ENCODE data around the gene CDK7. TPM values are rescaled to one million over a fixed set of nuclear protein-coding genes. Genes with fewer than 3 reads are reported as not detected.

Gene CDK7
- total and polyA plus RNA-seq, 9 of the 15 experiments (the other 6 are each of a cell fraction or from before 2014, with no cell fraction given): 41.7 to 143 (median 65.3) TPM

DNA sequence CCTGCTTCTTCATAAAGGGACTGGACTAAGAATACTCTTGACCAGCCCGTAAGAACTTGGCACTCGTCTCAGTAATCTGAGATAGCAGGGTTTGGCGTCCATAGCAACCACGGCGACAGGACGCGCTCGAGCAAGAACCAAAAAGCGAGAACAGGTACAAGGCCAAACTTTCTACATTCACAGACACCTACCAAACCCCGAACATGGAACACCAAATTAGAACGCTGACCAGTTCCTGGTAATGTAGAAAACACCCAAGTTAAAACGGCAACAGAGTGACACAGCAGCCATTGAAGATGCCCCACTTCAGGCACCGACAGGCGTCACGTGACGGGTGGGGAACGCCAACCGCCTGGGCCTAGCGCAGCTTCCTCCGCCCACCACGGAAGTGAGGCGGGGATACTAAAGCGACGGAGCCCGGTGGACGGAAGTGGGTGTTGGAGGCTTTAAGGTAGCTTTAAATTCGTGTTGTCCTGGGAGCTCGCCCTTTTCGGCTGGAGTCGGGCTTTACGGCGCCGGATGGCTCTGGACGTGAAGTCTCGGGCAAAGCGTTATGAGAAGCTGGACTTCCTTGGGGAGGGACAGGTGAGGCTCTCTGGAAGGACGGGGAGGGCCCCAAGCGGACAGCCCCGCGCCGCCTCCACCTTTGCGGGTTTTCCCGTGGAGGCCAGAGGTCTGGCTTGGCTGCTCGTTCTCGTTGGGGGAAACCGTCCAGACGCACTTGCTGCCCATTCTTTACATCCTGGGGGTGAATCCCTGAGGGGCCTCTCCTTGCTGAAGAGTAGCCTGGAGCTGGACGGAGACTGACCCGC is at the start of gene CDK7 (continued):
- TF ChIP-seq, protein P1, sequence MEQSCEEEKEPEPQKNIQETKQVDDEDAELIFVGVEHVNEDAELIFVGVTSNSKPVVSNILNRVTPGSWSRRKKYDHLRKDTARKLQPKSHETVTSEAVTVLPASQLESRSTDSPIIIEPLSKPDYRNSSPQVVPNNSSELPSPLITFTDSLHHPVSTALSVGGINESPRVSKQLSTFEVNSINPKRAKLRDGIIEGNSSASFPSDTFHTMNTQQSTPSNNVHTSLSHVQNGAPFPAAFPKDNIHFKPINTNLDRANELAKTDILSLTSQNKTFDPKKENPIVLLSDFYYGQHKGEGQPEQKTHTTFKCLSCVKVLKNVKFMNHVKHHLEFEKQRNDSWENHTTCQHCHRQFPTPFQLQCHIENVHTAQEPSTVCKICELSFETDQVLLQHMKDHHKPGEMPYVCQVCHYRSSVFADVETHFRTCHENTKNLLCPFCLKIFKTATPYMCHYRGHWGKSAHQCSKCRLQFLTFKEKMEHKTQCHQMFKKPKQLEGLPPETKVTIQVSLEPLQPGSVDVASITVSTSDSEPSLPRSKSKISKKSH (CRISPR knock-in tag; IDR thresholded peaks at IDR 0.05): no peak
- TF ChIP-seq, protein P2, sequence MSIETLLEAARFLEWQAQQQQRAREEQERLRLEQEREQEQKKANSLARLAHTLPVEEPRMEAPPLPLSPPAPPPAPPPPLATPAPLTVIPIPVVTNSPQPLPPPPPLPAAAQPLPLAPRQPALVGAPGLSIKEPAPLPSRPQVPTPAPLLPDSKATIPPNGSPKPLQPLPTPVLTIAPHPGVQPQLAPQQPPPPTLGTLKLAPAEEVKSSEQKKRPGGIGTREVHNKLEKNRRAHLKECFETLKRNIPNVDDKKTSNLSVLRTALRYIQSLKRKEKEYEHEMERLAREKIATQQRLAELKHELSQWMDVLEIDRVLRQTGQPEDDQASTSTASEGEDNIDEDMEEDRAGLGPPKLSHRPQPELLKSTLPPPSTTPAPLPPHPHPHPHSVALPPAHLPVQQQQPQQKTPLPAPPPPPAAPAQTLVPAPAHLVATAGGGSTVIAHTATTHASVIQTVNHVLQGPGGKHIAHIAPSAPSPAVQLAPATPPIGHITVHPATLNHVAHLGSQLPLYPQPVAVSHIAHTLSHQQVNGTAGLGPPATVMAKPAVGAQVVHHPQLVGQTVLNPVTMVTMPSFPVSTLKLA (conservative IDR thresholded peaks at IDR 0.05): peak; percentile 95 to 98
- TF ChIP-seq RBM14 (IDR thresholded peaks at IDR 0.05; ENCODE audit: borderline replicate concordance, insufficient read depth, low read depth, low read length) (no peak), BMI1 (IDR thresholded peaks at IDR 0.05; ENCODE audit: low read length) (no peak), CEBPG (CRISPR knock-in tag; IDR thresholded peaks at IDR 0.05) (no peak), CEBPG (tag; conservative IDR thresholded peaks at IDR 0.05 in 1 of 2, IDR thresholded peaks at IDR 0.05 in 1 of 2) (no peak), CREM (IDR thresholded peaks at IDR 0.05; ENCODE audit: low read depth) (peak; percentile 82), SREBF2 (CRISPR knock-in tag; IDR thresholded peaks at IDR 0.05) (no peak), ARNT (IDR thresholded peaks at IDR 0.05) (peak in 1 of 2 experiments; percentile 38; a peak in 1 of 4 replicates), CC2D1A (IDR thresholded peaks at IDR 0.05) (peak; percentile 49; the same call in 1 of the 2 replicates), CBFA2T2 (conservative IDR thresholded peaks at IDR 0.05) (peak; percentile 93), POLR2B (IDR thresholded peaks at IDR 0.05; ENCODE audit: low read depth, partially characterized antibody) (peak; percentile 84), KDM1A (IDR thresholded peaks at IDR 0.05) (no peak), KHSRP (IDR thresholded peaks at IDR 0.05) (no peak), CBX5 (IDR thresholded peaks at IDR 0.05; ENCODE audit: borderline replicate concordance, low read depth) (no peak), RBFOX2 (IDR thresholded peaks at IDR 0.05; ENCODE audit: low read depth, low read length) (peak; percentile 87), C11orf30 (IDR thresholded peaks at IDR 0.05; ENCODE audit: low read depth) (peak; percentile 95), SIN3B (IDR thresholded peaks at IDR 0.05; ENCODE audit: low read depth) (peak; percentile 80), SAP30 (IDR thresholded peaks at IDR 0.05; ENCODE audit: borderline replicate concordance, insufficient read depth, low read depth, low read length, poor library complexity, severe bottlenecking) (peak; percentile 99), GABPB1 (CRISPR knock-in tag; IDR thresholded peaks at IDR 0.05) (peak; percentile 93)
- TF ChIP-seq, protein P3, sequence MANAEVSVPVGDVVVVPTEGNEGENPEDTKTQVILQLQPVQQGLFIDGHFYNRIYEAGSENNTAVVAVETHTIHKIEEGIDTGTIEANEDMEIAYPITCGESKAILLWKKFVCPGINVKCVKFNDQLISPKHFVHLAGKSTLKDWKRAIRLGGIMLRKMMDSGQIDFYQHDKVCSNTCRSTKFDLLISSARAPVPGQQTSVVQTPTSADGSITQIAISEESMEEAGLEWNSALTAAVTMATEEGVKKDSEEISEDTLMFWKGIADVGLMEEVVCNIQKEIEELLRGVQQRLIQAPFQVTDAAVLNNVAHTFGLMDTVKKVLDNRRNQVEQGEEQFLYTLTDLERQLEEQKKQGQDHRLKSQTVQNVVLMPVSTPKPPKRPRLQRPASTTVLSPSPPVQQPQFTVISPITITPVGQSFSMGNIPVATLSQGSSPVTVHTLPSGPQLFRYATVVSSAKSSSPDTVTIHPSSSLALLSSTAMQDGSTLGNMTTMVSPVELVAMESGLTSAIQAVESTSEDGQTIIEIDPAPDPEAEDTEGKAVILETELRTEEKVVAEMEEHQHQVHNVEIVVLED (CRISPR knock-in tag; IDR thresholded peaks at IDR 0.05): peak; percentile 13; the same call in 1 of the 2 replicates
- TF ChIP-seq, protein P4, sequence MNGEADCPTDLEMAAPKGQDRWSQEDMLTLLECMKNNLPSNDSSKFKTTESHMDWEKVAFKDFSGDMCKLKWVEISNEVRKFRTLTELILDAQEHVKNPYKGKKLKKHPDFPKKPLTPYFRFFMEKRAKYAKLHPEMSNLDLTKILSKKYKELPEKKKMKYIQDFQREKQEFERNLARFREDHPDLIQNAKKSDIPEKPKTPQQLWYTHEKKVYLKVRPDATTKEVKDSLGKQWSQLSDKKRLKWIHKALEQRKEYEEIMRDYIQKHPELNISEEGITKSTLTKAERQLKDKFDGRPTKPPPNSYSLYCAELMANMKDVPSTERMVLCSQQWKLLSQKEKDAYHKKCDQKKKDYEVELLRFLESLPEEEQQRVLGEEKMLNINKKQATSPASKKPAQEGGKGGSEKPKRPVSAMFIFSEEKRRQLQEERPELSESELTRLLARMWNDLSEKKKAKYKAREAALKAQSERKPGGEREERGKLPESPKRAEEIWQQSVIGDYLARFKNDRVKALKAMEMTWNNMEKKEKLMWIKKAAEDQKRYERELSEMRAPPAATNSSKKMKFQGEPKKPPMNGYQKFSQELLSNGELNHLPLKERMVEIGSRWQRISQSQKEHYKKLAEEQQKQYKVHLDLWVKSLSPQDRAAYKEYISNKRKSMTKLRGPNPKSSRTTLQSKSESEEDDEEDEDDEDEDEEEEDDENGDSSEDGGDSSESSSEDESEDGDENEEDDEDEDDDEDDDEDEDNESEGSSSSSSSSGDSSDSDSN (IDR thresholded peaks at IDR 0.05; ENCODE audit: borderline replicate concordance in 1 of 2, low read depth in 2 of 2, low read length in 2 of 2): peak; percentile 30 to 56; a peak in 1 of 4 replicates

All from K562 (cell line).